ENCODE data around the gene ALDH1A2. TPM values are rescaled to one million over a fixed set of nuclear protein-coding genes. Genes with fewer than 3 reads are reported as not detected.

ALDH1A2 gene
- total RNA-seq, 2 experiments from 2014 or later, result 0.63 TPM; not detected in 1

DNA sequence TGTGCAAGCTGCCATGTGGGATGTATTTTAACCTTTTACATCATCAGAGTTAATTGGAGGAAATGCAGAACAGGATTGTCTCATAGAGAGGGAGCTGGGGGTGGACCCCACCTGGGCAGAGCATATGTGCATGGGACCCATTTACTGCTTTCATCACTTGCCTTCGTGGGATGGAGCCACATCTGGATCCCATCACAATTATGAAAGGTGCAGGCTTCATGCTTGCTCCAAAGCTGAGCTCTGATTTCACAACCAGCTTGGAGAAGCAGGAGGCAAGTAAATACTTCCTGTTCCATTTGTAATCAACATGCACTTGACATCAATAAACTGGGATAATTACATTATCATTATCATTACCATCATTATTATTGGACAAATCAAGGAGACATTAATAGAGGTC is 161.9 kb downstream of the ALDH1A2 start:
- H3K27me3 Mint-ChIP-seq, result peaks cover 5% of the 10 kb centered on the region
- H3K4me3 Mint-ChIP-seq, result no peak overlapping the region
- ChIA-PET CTCF (no interaction called here), POLR2A (no interaction called here)
- H3K36me3 Mint-ChIP-seq (ENCODE audit: low read depth), result no peaks in the 10 kb centered on the region
- no peak overlapping the region for H3K27ac Mint-ChIP-seq
- no peaks in the 10 kb centered on the region for H3K9me3 Mint-ChIP-seq
- no peaks in the 10 kb centered on the region for H3K4me1 Mint-ChIP-seq
- no peak for DNase-seq

Other genes starting within 250 kb of the ALDH1A2 start
- not detected for gene AQP9, start 72.7 kb upstream of the ALDH1A2 start, total RNA-seq

Measured in activated CD4-positive, alpha-beta memory T cell treated with anti-CD3 and anti-CD28 coated beads, Interleukin-2, amount 10 ng/mL, durations not matched to agents 7 days and 5 days (primary cell).